ENCODE results near the gene ELFN1. TPM values are rescaled to one million over a fixed set of nuclear protein-coding genes. Genes with fewer than 3 reads are reported as not detected.

The ELFN1 gene
- total and polyA plus RNA-seq, 4 donors: 0.43 to 3.5 (median 3.4) TPM

GRCh38 chr7:1752111-1752510 lies 82.0 kb downstream of the ELFN1 start:
- TF ChIP-seq ZBTB33 (IDR thresholded peaks at IDR 0.05): no peak
- Histone ChIP-seq H3K9me3 (ENCODE audit: control insufficient read depth in 4 of 4, low read length in 3 of 4) (no peaks in the 10 kb centered on the region), H3K36me3 (ENCODE audit: control insufficient read depth in 4 of 4, insufficient read depth in 3 of 4, low read depth in 1 of 4, low read length in 3 of 4) (no peaks in the 10 kb centered on the region), H3K9ac (ENCODE audit: low read depth in 1 of 2, low read length in 2 of 2) (no peak overlapping the region), H3K27ac (ENCODE audit: low read depth in 1 of 2, low read length in 2 of 2) (no peak overlapping the region), H3K4me3 (ENCODE audit: low read depth in 1 of 3, low read length in 3 of 3) (no peak overlapping the region), H3K27me3 (ENCODE audit: control insufficient read depth in 4 of 4, insufficient read depth in 4 of 4, low read length in 3 of 4) (no peaks in the 10 kb centered on the region), H3K4me1 (ENCODE audit: control insufficient read depth in 4 of 4, insufficient read depth in 4 of 4, low read length in 3 of 4) (peaks cover 0 to 4% (median 1%) of the 10 kb centered on the region in 4 donors)
- DNase-seq (ENCODE audit: low spot score): no peak
- WGBS: 91% methylated on average over 9 of the region's 9 CpGs

GRCh38 chr7:1752771-1753563 lies 82.9 kb downstream of the ELFN1 start:
- Histone ChIP-seq H3K4me3 (ENCODE audit: low read depth in 1 of 3, low read length in 3 of 3) (no peak overlapping the region), H3K9me3 (ENCODE audit: control insufficient read depth in 4 of 4, low read length in 3 of 4) (no peaks in the 10 kb centered on the region), H3K4me1 (ENCODE audit: control insufficient read depth in 4 of 4, insufficient read depth in 4 of 4, low read length in 3 of 4) (peaks cover 0 to 5% (median 2%) of the 10 kb centered on the region in 4 donors), H3K9ac (ENCODE audit: low read depth in 1 of 2, low read length in 2 of 2) (no peak overlapping the region), H3K36me3 (ENCODE audit: control insufficient read depth in 4 of 4, insufficient read depth in 3 of 4, low read depth in 1 of 4, low read length in 3 of 4) (no peaks in the 10 kb centered on the region), H3K27me3 (ENCODE audit: control insufficient read depth in 4 of 4, insufficient read depth in 4 of 4, low read length in 3 of 4) (no peaks in the 10 kb centered on the region), H3K27ac (ENCODE audit: low read depth in 1 of 2, low read length in 2 of 2) (no peak overlapping the region)
- TF ChIP-seq ZBTB33 (IDR thresholded peaks at IDR 0.05) (no peak), SP1 (IDR thresholded peaks at IDR 0.05) (no peak), FOXA1 (IDR thresholded peaks at IDR 0.05) (no peak)
- DNase-seq (ENCODE audit: low spot score): no peak
- 80% methylated on average over 21 of the region's 21 CpGs for WGBS

- Histone ChIP-seq H3K27ac (ENCODE audit: low read depth in 1 of 2, low read length in 2 of 2) (no peak overlapping the region), H3K4me1 (ENCODE audit: control insufficient read depth in 4 of 4, insufficient read depth in 4 of 4, low read length in 3 of 4) (peaks cover 0 to 5% (median 2%) of the 10 kb centered on the region in 4 donors), H3K9me3 (ENCODE audit: control insufficient read depth in 4 of 4, low read length in 3 of 4) (no peaks in the 10 kb centered on the region), H3K27me3 (ENCODE audit: control insufficient read depth in 4 of 4, insufficient read depth in 4 of 4, low read length in 3 of 4) (no peaks in the 10 kb centered on the region), H3K4me3 (ENCODE audit: low read depth in 1 of 3, low read length in 3 of 3) (no peak overlapping the region), H3K36me3 (ENCODE audit: control insufficient read depth in 4 of 4, insufficient read depth in 3 of 4, low read depth in 1 of 4, low read length in 3 of 4) (no peaks in the 10 kb centered on the region), H3K9ac (ENCODE audit: low read depth in 1 of 2, low read length in 2 of 2) (no peak overlapping the region)
- DNase-seq (ENCODE audit: low spot score): no peak
- TF ChIP-seq HNF4A (conservative IDR thresholded peaks at IDR 0.05) (no peak), ATF3 (IDR thresholded peaks at IDR 0.05) (no peak), TAF1 (conservative IDR thresholded peaks at IDR 0.05) (no peak), RAD21 (IDR thresholded peaks at IDR 0.05) (no peak), REST (IDR thresholded peaks at IDR 0.05) (no peak), EGR1 (IDR thresholded peaks at IDR 0.05; ENCODE audit: low read depth in 2 of 2) (no peak), HNF4G (IDR thresholded peaks at IDR 0.05) (no peak)
- WGBS: 90% methylated on average over 10 of the region's 10 CpGs
Observed at GRCh38 chr7:1753564-1753867, 83.4 kb downstream of the ELFN1 start.
